GM21529 (cell line): ENCODE results near the gene DKK3.

Experiments used
- ATAC-seq: cut with Tn5 transposase; IDR thresholded peaks from one replicate; pipeline ENCODE4 v1.9.1; 2021; ENCODE audit not compliant: unreplicated experiment

DKK3 gene

GRCh38 chr11:12005476-12005875, 3.0 kb downstream of the DKK3 start:
- no peak for ATAC-seq

DNA sequence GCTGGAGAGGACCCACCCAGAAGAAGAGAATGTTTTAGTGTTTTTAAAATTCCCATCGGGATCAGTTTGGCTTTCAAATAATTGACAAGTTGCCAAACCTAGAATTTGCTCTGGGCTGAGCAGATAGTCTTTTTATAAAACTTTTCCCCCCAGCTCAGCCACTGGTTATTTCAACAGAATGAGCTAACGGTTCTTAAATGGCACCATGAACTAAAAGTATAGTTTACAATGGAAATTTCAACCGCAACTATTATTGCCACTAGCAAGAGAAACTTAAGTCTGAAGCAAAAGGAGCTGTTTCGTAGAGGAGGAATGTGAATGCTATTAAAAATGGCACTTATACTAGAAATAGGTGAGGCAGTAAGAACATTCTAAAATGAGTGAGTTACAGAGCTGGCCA, 3.4 kb downstream of the DKK3 start:
- no peak for ATAC-seq

DNA sequence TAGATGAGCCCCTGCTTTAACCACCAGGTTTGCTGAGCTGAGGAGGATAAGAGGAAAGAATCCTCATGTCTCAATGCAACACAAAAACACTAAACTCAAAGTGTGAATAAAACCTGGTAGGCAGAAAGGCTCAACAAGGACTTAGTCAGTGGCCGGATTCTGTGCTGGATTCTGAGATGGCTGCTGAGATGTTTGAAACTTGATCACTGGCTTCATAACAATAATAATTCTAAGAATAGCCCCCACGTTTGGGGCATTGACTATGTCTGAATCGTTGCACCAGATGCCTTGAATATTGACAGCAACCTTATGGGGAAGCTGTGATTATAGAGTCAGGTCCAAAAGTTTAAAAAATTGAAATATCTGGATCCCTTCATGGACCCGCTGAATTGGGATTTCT, 4.6 kb downstream of the DKK3 start:
- no peak for ATAC-seq

DNA sequence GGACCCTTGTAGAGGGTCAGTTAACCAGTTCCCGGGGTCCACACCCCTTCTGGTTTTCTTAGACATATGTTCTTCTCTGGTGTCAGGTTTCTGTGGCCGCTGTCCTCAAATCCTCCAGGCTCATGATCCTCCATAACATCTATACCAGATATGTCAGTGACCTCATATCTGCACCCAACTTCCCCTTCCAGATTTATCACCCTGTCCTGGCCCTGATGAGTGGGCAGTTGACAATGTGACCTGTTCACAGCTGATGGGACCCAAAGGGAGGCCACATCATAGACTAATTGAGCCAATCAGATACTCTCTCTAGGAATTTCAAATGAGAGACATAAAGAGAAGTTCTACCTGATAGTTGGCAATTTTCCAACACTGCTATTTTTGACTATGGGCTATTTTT, 5.1 kb downstream of the DKK3 start:
- ATAC-seq = no peak

GRCh38 chr11:12001186-12001585, 7.2 kb downstream of the DKK3 start:
- ATAC-seq = no peak

DNA sequence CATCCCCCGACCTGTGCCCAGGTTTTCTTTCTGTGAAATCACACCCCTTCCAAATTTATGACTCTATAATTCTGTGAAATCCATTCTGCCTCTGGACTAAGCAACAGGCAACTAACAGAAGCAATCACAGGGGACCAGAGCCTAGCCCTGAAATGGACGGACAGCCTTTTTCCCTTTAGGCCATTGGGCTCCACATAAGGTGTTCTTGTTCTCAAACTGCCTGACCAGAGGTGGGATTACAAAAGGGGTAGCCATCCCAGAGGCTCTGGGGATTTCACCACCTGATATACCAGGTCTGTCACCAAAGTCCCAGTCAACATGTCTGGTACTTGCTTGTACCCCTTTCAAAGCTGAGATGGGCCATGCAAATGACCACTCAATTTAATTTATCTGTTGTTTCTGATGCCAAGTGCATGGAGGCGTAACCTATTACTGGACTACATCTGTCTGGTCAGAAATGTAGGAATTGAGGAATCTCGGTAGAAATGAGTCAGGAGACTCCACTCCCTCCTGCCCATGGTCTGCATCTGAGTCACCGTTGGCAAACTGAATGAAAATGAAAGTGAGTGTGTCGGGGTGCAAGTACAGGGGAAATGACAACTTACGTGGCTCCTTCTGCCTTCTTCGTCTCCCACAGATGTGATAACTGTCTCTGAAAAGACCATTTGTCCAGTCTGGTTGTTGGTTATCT, 10.2 kb downstream of the DKK3 start:
- no peak for ATAC-seq

- ATAC-seq = no peak
Measured at GRCh38 chr11:11997049-11997322, 11.4 kb downstream of the DKK3 start.

DNA sequence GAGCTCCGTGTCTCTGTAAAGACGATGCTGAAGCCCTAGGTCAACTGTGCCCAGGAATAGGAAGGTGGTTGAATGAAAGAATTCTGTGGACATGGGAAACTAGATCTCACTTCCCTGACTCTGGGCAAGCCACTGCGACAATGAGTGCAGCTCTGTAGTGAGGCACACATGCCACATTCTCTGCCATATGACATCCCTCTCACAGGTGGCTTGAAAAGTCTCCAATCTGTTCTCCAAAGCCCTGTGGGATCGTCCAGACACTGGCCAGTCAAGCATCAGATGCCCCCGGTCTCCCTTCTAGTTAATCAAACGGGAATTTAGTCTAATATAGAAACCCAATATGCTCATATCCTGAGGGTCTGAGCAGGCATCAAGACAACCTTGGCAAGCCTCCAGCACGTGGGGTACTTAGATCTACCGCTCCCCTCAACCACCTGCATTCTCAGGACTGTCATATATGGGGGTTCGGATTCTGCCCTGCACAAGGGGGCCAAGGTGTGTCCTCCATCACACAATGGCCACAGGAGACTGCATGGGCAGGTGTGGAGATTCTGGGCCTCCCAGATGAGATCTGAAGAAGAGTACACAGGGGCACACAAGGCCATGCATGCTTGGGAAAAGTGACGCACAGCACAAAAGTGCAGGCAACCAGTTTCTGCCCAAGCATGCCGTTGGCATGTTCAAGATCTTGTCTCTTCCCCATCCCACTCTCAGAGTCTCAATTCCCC, 11.9 kb downstream of the DKK3 start:
- no peak for ATAC-seq

DNA sequence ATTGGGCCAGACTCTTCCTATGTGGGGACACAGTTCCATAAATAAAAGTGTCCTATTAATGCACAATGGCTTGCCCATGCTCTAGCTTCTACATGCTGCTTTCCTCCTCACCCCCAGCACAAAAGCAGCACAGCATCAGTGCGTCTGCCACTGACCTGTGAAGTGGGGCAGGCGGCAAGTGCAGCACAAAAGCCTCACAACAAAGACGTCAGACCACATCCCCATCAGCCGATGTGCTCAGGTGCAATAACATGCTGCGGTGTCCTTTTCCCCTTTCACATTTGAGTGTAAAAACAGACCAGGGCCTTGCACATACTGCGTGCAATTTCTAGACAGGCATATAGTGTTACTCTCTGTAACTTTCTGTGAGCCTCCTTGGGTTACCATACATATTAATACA, 12.8 kb downstream of the DKK3 start:
- ATAC-seq = no peak

DNA sequence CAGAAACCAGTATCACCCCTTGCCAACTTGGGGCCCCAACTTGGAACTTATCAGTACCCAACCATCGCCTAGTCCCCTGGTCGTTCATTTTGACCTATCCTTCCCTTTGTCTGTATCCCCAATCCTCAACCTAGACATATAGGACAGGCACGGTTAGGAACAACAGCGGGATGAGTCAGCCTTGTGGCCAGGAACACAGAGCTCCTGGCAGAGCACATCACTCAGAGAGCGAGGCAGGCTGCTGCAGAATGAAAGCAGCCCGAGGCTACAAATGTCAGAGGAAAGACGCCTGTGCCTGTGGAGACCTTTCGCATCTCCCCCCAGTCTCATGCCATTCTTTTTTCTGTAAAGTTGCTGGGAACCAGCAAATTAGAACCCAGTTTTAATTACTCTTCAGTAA, 14.6 kb downstream of the DKK3 start:
- no peak for ATAC-seq

- no peak for ATAC-seq
Measured at GRCh38 chr11:11992257-11993212, 15.9 kb downstream of the DKK3 start.

- no peak for ATAC-seq
Measured at GRCh38 chr11:11989774-11990744, 18.4 kb downstream of the DKK3 start.

DNA sequence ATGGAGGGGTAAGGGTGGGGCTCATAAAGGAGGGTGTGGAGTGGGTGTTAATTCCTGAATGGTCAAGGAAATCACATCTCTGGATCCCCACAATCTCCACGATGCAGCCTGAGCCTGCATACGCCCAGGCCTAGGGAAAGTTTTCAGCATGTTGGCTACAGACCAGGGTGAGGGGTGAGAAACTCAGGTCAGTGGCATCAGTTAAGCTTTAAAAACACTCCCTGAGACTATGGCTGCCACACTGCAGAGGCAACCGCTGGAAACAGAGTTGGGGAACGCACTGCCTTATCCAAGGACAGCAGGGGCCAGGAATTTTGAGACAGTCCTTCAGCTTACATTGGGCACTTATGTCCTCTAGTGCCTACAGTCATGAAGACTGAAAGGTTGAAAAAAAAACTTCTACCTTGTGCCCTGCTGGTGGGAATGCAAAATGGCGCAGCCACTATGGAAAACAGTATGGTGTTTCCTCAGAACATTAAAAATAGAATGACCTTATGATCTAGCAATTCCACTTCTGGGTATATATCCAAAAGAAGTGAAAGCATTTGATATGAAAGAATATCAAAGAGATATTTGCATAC, 19.7 kb downstream of the DKK3 start:
- ATAC-seq = no peak

- no peak for ATAC-seq
Measured at GRCh38 chr11:11988099-11988651, 20.3 kb downstream of the DKK3 start.

GRCh38 chr11:11987503-11988022, 20.9 kb downstream of the DKK3 start:
- no peak for ATAC-seq

- no peak for ATAC-seq
Measured at GRCh38 chr11:11985954-11986949, 22.2 kb downstream of the DKK3 start.

DNA sequence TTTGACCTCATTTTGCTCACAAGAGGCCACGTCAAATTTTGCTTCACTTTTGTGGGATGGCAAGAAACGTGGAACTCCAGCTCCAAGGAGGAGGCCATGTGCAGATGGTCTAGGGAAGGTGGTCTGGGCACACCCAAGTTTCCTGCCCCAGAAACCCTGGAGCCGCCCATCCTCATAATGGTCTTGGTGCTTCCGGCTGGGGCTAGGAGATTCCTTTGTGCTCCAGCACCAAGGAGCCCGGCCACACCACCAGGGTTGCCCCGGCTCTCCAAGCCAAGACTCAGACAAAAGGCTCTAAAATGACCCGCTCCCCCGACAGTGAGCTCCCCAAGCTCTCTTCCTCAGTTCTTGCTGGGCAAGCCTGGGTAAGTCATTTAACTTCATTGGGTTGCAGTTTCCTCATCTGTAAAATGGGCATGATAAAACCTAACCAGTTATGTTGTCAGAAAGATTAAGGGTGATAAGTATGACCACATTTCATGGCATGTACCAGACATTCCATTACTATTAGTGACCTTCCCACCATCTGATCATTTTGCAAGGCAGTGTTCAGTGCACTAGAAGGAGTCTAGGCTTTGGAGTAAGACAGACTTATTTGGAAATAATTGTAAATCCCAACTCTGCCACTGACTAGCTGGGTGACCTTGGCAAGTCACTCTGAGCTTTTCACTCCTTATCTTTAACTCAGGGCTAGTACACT, 23.3 kb downstream of the DKK3 start:
- no peak for ATAC-seq

DNA sequence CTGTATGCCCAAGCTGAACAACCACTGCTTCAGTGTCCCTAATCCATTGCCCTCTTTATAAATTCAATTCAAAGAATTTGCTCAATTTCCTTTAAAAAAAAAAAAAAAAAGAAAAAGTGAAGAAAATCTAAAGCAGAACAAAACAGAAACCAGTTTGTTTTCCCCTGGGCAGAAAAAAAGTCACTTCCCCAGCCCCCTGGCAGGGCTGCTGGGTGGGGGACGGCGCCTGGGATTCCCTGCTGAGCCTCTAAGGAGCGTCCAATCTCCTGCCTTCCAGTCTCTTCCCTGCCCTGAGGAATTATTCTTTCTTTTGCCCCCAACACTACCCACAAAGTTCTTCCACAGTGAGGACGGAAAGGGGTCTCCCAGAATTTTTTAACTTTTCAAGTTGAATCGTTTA, 23.9 kb downstream of the DKK3 start:
- no peak for ATAC-seq
